Smooth muscle cell (in vitro differentiated cells): ENCODE measurements around the gene ZNF385B. TPM values are rescaled to one million over a fixed set of nuclear protein-coding genes. Genes with fewer than 3 reads are reported as not detected.

Experiments
- DNase-seq: peaks from one replicate; lab custom pipeline; 2025; ENCODE audit not compliant: unreplicated experiment; lab: John Stamatoyannopoulos, UW
- H2AFZ ChIP-seq: fragments of 200-600 bp; sonication (generic); 2 replicates; pipeline ENCODE4 v1.6.0; 2016; ENCODE audit warnings: antibody characterized with exemption, low read depth, mild to moderate bottlenecking
- H3F3A ChIP-seq: fragments of 200-600 bp; sonication (generic); 2 replicates; pipeline ENCODE4 v1.6.0; 2017; ENCODE audit warnings: antibody characterized with exemption, low read depth
- H3K27ac ChIP-seq: fragments of 200-600 bp; sonication (generic); 2 replicates; pipeline ENCODE4 v1.5.1; 2016; ENCODE audit warnings: low read depth, mild to moderate bottlenecking
- H3K27me3 ChIP-seq: fragments of 200-600 bp; sonication (generic); 2 replicates; pipeline ENCODE4 v1.6.1; 2016; ENCODE audit warnings: low read depth, mild to moderate bottlenecking
- H3K36me3 ChIP-seq: fragments of 200-600 bp; sonication (generic); 2 replicates; pipeline ENCODE4 v1.5.1; 2016; ENCODE audit warnings: low read depth
- H3K4me1 ChIP-seq: fragments of 200-600 bp; sonication (generic); 2 replicates; pipeline ENCODE4 v1.5.1; 2016; ENCODE audit warnings: low read depth
- H3K4me2 ChIP-seq: fragments of 200-600 bp; sonication (generic); 2 replicates; pipeline ENCODE4 v1.6.0; 2016; ENCODE audit warnings: mild to moderate bottlenecking
- H3K4me3 ChIP-seq: fragments of 200-600 bp; sonication (generic); 2 replicates; pipeline ENCODE4 v1.5.1; 2016; ENCODE audit warnings: mild to moderate bottlenecking
- H3K79me2 ChIP-seq: fragments of 200-600 bp; sonication (generic); 2 replicates; pipeline ENCODE4 v1.6.0; 2016; ENCODE audit warnings: low read depth, mild to moderate bottlenecking
- H3K9ac ChIP-seq: fragments of 200-600 bp; sonication (generic); 2 replicates; pipeline ENCODE4 v1.6.0; 2016; ENCODE audit warnings: low read depth
- H3K9me3 ChIP-seq: fragments of 200-600 bp; sonication (generic); replicated peaks from 2 replicates; pipeline ENCODE4 v1.5.1; 2016; ENCODE audit warnings: low read depth
- H4K20me1 ChIP-seq: fragments of 200-600 bp; sonication (generic); 2 replicates; pipeline ENCODE4 v1.6.0; 2016; ENCODE audit warnings: low read depth
- WGBS: methylation state at CpG from one replicate; pipeline ENCODE4 v1.1.7; 2016; ENCODE audit warnings: low lambda C conversion rate; 5-methylcytosine and 5-hydroxymethylcytosine counted together
- polyA plus RNA-seq: library from polyadenylated mRNA; unstranded; fragments of >200 nt; fragmentation: Nextera tagmentation; extraction: Ambion mirVana; gene quantifications from 2 replicates; pipeline ENCODE4 v1.2.1, GENCODE V29; 2016
- total RNA-seq: library from RNA; depleted of rRNA; stranded (reverse); fragments of >200 nt; gene quantifications from 2 replicates; pipeline ENCODE4 v1.2.3, GENCODE V29; 2014
- TF ChIP-seq, protein P1 (sequence below): fragments of 200-600 bp; sonication (generic); IDR thresholded peaks from 2 replicates; pipeline ENCODE4 v1.5.1; 2017; ENCODE audit warnings: borderline replicate concordance, mild to moderate bottlenecking, antibody characterized with exemption; ENCODE audit not compliant: insufficient read depth, poor library complexity, severe bottlenecking

The ZNF385B gene
- total and polyA plus RNA-seq, 2 experiments from 2014 or later: 1.4 to 3.2 TPM

DNA sequence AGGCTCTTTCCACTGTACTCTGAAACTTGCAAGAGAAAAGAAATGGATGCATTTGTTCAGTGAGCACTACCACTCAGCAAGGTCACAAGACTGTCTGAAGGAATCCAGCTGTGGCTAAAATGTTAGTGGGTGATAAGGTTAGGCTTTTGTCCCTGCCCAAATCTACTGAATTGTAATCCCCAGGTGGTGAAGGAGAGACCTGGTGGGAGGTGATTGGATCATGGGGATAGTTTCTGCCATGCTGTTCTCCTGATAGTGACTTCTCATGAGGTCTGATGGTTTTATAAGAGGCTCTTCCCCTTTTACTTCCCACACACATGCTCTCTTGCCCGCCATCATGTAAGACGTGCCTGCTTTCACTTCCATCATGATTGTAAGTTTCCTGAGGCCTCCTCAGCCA, 68.2 kb downstream of the ZNF385B start:
- 93% methylated on average over 2 of the region's 2 CpGs for WGBS
- no peak overlapping the region for H3K27ac ChIP-seq
- no peak overlapping the region for H3K9ac ChIP-seq
- no peaks in the 10 kb centered on the region for H3K27me3 ChIP-seq
- H3K4me1 ChIP-seq: peaks cover 8% of the 10 kb centered on the region
- H4K20me1 ChIP-seq: no peaks in the 10 kb centered on the region
- no peaks in the 10 kb centered on the region for H3F3A ChIP-seq
- no peak overlapping the region for H3K4me3 ChIP-seq
- H3K36me3 ChIP-seq: no peaks in the 10 kb centered on the region
- no peaks in the 10 kb centered on the region for H3K9me3 ChIP-seq
- no peak overlapping the region for H3K4me2 ChIP-seq
- DNase-seq: no peak
- no peak overlapping the region for H2AFZ ChIP-seq
- no peaks in the 10 kb centered on the region for H3K79me2 ChIP-seq
- TF ChIP-seq, protein P1, sequence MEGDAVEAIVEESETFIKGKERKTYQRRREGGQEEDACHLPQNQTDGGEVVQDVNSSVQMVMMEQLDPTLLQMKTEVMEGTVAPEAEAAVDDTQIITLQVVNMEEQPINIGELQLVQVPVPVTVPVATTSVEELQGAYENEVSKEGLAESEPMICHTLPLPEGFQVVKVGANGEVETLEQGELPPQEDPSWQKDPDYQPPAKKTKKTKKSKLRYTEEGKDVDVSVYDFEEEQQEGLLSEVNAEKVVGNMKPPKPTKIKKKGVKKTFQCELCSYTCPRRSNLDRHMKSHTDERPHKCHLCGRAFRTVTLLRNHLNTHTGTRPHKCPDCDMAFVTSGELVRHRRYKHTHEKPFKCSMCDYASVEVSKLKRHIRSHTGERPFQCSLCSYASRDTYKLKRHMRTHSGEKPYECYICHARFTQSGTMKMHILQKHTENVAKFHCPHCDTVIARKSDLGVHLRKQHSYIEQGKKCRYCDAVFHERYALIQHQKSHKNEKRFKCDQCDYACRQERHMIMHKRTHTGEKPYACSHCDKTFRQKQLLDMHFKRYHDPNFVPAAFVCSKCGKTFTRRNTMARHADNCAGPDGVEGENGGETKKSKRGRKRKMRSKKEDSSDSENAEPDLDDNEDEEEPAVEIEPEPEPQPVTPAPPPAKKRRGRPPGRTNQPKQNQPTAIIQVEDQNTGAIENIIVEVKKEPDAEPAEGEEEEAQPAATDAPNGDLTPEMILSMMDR: no peak

DNA sequence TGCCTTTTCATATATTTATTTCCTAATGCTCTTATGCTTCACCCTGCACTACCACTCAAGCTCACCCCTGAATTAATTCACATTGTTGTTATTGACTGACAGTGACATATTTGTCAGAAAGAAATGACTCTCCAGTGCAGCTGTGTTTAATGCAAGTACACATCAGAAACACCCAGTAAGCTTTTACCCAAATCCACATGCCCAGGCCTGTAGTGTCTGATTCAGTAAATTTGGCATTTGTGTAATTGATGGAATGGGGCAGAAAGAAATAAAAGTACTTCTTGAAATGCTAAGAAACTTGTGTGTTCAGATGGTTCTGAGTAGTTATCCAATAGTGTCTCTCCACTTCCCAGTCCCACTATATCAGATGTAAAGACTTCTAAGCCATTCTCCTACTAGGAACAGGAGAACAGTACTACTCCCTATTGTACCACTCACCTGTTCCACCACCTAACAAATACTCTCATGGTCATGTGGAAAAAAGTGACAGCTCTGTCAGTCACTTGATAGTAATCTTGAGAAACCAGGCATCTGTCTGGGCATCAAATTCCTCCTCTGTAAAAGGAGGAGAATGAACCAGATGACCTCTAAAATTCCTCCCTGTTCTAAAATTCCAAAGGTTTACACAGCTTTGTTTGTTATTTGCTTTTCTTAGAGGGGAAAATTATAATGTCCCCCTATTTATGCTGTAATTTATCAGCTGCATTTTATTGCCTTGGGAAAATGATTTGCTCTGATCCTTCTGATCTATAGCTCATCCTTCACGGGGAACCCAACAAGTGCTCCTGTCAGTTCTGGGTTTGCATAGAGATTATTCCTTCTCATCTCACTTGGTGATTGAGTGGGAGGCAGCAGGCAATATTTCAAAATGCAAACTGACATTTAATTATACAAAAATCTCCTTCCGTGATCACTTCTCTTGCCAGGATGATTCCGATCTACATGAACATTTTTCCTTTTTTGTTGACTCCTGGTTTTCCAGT, 70.9 kb downstream of the ZNF385B start:
- no peak overlapping the region for H3K4me3 ChIP-seq
- H3K9me3 ChIP-seq: no peaks in the 10 kb centered on the region
- no peak overlapping the region for H2AFZ ChIP-seq
- H3K36me3 ChIP-seq: no peaks in the 10 kb centered on the region
- TF ChIP-seq, protein P1: no peak
- no peaks in the 10 kb centered on the region for H3F3A ChIP-seq
- H3K27me3 ChIP-seq: no peaks in the 10 kb centered on the region
- H3K27ac ChIP-seq: no peak overlapping the region
- no peaks in the 10 kb centered on the region for H3K79me2 ChIP-seq
- H3K4me2 ChIP-seq: no peak overlapping the region
- H4K20me1 ChIP-seq: no peaks in the 10 kb centered on the region
- peaks cover 3% of the 10 kb centered on the region for H3K4me1 ChIP-seq
- WGBS: 73% methylated on average over 3 of the region's 3 CpGs
- no peak for DNase-seq
- H3K9ac ChIP-seq: no peak overlapping the region

DNA sequence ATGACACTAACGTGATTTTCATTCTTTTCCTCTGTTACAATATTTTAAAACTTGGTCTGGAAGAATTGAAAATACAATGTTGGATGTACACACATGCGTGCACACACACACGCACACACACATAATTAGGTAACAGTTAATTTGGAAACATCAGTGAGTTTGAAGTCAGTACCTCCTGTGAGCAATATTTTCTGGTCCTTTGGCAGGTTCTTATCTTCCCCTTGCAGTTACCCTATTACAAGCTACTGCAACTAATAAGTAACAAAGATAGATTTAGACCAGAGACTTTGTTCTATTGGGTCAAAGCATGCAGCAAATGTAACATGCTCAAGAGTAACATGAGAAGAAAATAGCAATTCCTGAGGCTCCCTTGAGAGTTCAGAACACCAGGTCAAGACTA, 73.3 kb downstream of the ZNF385B start:
- TF ChIP-seq, protein P1: no peak
- Histone ChIP-seq H3F3A (no peaks in the 10 kb centered on the region), H3K79me2 (no peaks in the 10 kb centered on the region), H3K36me3 (no peaks in the 10 kb centered on the region), H3K9me3 (no peaks in the 10 kb centered on the region), H3K9ac (no peak overlapping the region), H2AFZ (no peak overlapping the region), H3K4me1 (no peaks in the 10 kb centered on the region), H3K4me2 (no peak overlapping the region), H3K27me3 (no peaks in the 10 kb centered on the region), H4K20me1 (no peaks in the 10 kb centered on the region), H3K4me3 (no peak overlapping the region), H3K27ac (no peak overlapping the region)
- no peak for DNase-seq
- WGBS: 98% methylated on average over 3 of the region's 3 CpGs
